Esophagus mucosa (tissue), 1 donor: Measurements from ENCODE around the gene RNF133. TPM values are rescaled to one million over a fixed set of nuclear protein-coding genes. Genes with fewer than 3 reads are reported as not detected.

Source experiments
- total RNA-seq: library from RNA; stranded (reverse); gene quantifications from one replicate; pipeline ENCODE4 v1.2.4, GENCODE V29; 2023
- donor health status: DM: yes; HTN: yes; CAD: no.

RNF133 gene
- total RNA-seq, 1 donor from 2014 or later, result 0.24 TPM

Other genes starting within 250 kb of the RNF133 start
- gene RNF148, start 3.8 kb upstream of the RNF133 start, total RNA-seq, result not detected
- gene CADPS2, start 187.3 kb upstream of the RNF133 start, total RNA-seq, result 2.4 TPM